IPS DF 4.7 (cell line): Measurements from ENCODE around the gene NTM.

Experiments used
- DNase-seq: peaks from one replicate; pipeline ENCODE4 v3.0.0-alpha.2; 2013; ENCODE audit warnings: low spot score; ENCODE audit errors: extremely low read depth

NTM gene

GRCh38 chr11:131945706-131946105 is 575.3 kb downstream of the NTM start:
- no peak for DNase-seq

GRCh38 chr11:131947511-131947910 is 577.1 kb downstream of the NTM start:
- no peak for DNase-seq

- DNase-seq, result no peak
Measured at GRCh38 chr11:131951121-131951520, 580.7 kb downstream of the NTM start.

GRCh38 chr11:131954146-131954545 is 583.7 kb downstream of the NTM start:
- DNase-seq, result no peak

GRCh38 chr11:131955904-131956303 is 585.5 kb downstream of the NTM start:
- no peak for DNase-seq

GRCh38 chr11:131957201-131957600 is 586.8 kb downstream of the NTM start:
- DNase-seq, result no peak

GRCh38 chr11:131957875-131958274 is 587.5 kb downstream of the NTM start:
- no peak for DNase-seq

- no peak for DNase-seq
Measured at GRCh38 chr11:131962818-131963217, 592.4 kb downstream of the NTM start.

GRCh38 chr11:131964698-131965483 is 594.5 kb downstream of the NTM start:
- no peak for DNase-seq

GRCh38 chr11:131965504-131965903 is 595.1 kb downstream of the NTM start:
- DNase-seq, result no peak

GRCh38 chr11:131966667-131967066 is 596.3 kb downstream of the NTM start:
- DNase-seq, result no peak

GRCh38 chr11:131969261-131969660 is 598.8 kb downstream of the NTM start:
- DNase-seq, result no peak

GRCh38 chr11:131973061-131973460 is 602.6 kb downstream of the NTM start:
- no peak for DNase-seq

- DNase-seq, result no peak
Measured at GRCh38 chr11:131975619-131976018, 605.2 kb downstream of the NTM start.

- no peak for DNase-seq
Measured at GRCh38 chr11:131976021-131976420, 605.6 kb downstream of the NTM start.

GRCh38 chr11:131977231-131977630 is 606.8 kb downstream of the NTM start:
- no peak for DNase-seq

GRCh38 chr11:131977854-131978253 is 607.4 kb downstream of the NTM start:
- no peak for DNase-seq

GRCh38 chr11:131978351-131978750 is 607.9 kb downstream of the NTM start:
- no peak for DNase-seq

GRCh38 chr11:131979364-131979763 is 608.9 kb downstream of the NTM start:
- no peak for DNase-seq

- no peak for DNase-seq
Measured at GRCh38 chr11:131980199-131980598, 609.8 kb downstream of the NTM start.

- DNase-seq, result no peak
Measured at GRCh38 chr11:131980888-131981668, 610.7 kb downstream of the NTM start.

- DNase-seq, result peak; percentile 85
Measured at GRCh38 chr11:131982154-131982553, 611.7 kb downstream of the NTM start.

GRCh38 chr11:131985846-131986301 is 615.5 kb downstream of the NTM start:
- no peak for DNase-seq
